BE2C (cell line): ENCODE measurements around the gene PDE8B.
A peak's percentile ranks its signal among the peaks of the same experiment; 100 is the strongest.

Experiments
- DNase-seq: peaks from one replicate; pipeline ENCODE4 v3.0.0-alpha.2; 2020
- H3K27me3 ChIP-seq: fragments of 250-450 bp; sonication (Bioruptor Pico); 2 replicates; pipeline ENCODE4 v1.5.1; 2020; ENCODE audit warnings: mild to moderate bottlenecking
- H3K36me3 ChIP-seq: fragments of 250-450 bp; sonication (Bioruptor Pico); 2 replicates; pipeline ENCODE4 v1.5.1; 2020; ENCODE audit warnings: mild to moderate bottlenecking
- H3K4me1 ChIP-seq: fragments of 250-450 bp; sonication (Bioruptor Pico); 2 replicates; pipeline ENCODE4 v1.5.1; 2020
- H3K4me3 ChIP-seq: 2 replicates; pipeline ENCODE4 v1.5.1; 2011; ENCODE audit warnings: low read depth, low read length
- H3K9me3 ChIP-seq: fragments of 250-450 bp; sonication (Bioruptor Pico); 2 replicates; pipeline ENCODE4 v1.5.1; 2020
- CTCF ChIP-seq: IDR thresholded peaks from 2 replicates; pipeline ENCODE4 v1.5.1; 2012; ENCODE audit warnings: mild to moderate bottlenecking, low read depth, low read length

Gene PDE8B

GRCh38 chr5:77360973-77361372 lies 150.5 kb downstream of the PDE8B start:
- 0 out of 2 replicates have a peak, but pooled peaks cover 5% of the 10 kb centered on the region for H3K4me1 ChIP-seq
- no peak for DNase-seq
- no peak overlapping the region for H3K4me3 ChIP-seq
- no peaks in the 10 kb centered on the region for H3K36me3 ChIP-seq
- no peaks in the 10 kb centered on the region for H3K9me3 ChIP-seq
- no peaks in the 10 kb centered on the region for H3K27me3 ChIP-seq
- TF ChIP-seq CTCF = no peak

DNA sequence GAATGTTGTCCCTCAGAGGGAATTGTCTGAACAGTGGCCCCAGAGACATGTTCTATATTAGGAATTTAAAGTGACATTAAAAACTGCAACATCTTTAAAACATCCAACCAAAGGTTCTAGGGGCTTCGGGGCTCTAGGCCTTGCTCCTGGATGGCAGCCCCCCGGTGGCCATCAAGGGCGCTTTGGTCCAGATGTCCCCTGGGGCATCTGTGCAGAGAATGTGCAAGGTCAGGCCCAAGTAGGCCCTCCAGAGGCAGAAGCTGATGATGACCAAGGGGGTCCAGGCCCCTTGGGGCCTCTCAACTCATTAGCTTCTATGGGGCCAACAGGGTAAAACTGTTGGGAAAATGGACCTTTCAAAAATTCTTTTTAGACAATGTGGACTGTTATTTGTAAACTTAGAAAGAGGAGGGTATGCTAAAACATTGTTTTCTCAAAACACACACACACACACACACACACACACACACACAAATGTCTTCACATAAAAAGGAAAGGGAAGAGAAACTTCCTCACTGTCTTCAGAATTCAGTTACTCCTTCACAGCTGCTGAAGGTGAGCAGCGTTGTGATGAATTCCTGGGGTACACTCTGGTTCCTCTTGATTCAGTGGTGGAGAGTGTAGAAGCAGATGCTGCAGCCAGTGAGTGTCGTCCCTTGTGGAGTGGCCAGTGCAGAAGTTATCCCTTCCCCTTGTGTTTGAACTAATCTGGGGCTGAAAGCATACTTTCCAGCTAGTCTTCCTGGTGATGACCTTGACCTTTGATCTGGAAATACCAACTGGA lies 156.4 kb downstream of the PDE8B start:
- H3K4me1 ChIP-seq = no peaks in the 10 kb centered on the region; the same call in 1 of the 2 replicates
- peak; percentile 40; the same call in 1 of the 2 replicates for TF ChIP-seq CTCF
- H3K9me3 ChIP-seq = no peaks in the 10 kb centered on the region
- DNase-seq = peak; percentile 44
- no peak overlapping the region for H3K4me3 ChIP-seq
- H3K27me3 ChIP-seq = no peaks in the 10 kb centered on the region
- no peaks in the 10 kb centered on the region for H3K36me3 ChIP-seq

- H3K9me3 ChIP-seq = no peaks in the 10 kb centered on the region
- no peaks in the 10 kb centered on the region for H3K27me3 ChIP-seq
- H3K4me1 ChIP-seq = no peaks in the 10 kb centered on the region; the same call in 1 of the 2 replicates
- TF ChIP-seq CTCF = no peak
- no peak for DNase-seq
- H3K4me3 ChIP-seq = no peak overlapping the region
- no peaks in the 10 kb centered on the region for H3K36me3 ChIP-seq
Observed at GRCh38 chr5:77367741-77368140, 157.3 kb downstream of the PDE8B start.

DNA sequence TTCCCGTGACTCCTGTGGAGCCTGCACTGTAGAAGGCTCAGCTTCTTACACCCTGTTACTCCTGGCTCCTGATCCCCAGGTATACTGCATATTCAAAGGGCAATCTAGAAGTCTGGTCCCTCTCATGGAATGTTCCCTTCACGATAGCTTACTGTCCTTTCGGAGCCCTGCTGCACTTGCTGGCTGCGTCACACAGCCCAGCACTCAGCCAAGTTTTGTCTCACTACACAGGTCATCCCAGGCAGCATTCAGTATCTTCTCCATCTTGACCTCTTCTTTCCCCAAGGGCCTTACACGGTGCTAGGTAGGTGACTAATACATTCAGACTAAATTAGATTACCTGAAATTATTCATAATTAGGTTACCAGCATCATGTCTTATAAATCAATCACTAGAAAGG lies 157.9 kb downstream of the PDE8B start:
- H3K27me3 ChIP-seq = no peaks in the 10 kb centered on the region
- H3K4me1 ChIP-seq = no peaks in the 10 kb centered on the region; the same call in 1 of the 2 replicates
- no peaks in the 10 kb centered on the region for H3K9me3 ChIP-seq
- no peak for TF ChIP-seq CTCF
- no peak overlapping the region for H3K4me3 ChIP-seq
- DNase-seq = no peak
- no peaks in the 10 kb centered on the region for H3K36me3 ChIP-seq

GRCh38 chr5:77369566-77369965 lies 159.1 kb downstream of the PDE8B start:
- no peaks in the 10 kb centered on the region for H3K36me3 ChIP-seq
- no peak overlapping the region for H3K4me3 ChIP-seq
- no peaks in the 10 kb centered on the region; the same call in 1 of the 2 replicates for H3K4me1 ChIP-seq
- H3K27me3 ChIP-seq = no peaks in the 10 kb centered on the region
- TF ChIP-seq CTCF = no peak
- H3K9me3 ChIP-seq = no peaks in the 10 kb centered on the region
- no peak for DNase-seq

DNA sequence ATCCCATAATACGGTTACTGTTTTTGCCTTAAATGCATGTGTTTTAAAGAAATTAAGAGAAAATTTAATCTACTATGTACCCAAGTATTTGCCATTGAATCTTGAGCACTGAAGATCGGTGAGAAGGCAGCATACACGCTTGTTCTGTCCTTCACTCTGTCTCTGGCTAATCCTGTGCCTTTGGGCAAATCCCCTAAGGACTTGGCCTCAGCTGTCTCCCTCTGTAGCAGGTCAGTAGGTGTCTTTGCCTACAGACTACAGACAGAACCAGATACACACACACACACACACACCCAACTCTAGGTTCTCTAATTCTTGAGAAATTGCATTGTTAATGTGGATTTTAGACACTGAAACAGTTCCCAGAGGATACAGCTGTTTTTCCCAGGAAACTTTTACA lies 164.2 kb downstream of the PDE8B start:
- H3K9me3 ChIP-seq = no peaks in the 10 kb centered on the region
- no peaks in the 10 kb centered on the region for H3K27me3 ChIP-seq
- DNase-seq = no peak
- no peak overlapping the region for H3K4me3 ChIP-seq
- no peaks in the 10 kb centered on the region for H3K4me1 ChIP-seq
- no peaks in the 10 kb centered on the region for H3K36me3 ChIP-seq
- no peak for TF ChIP-seq CTCF
